Right lobe of liver (tissue), 4 donors: ENCODE measurements around the gene KIF5C.

Source experiments
- CTCF ChIP-seq, 4 donors: fragments of 200-600 bp in 3 of 4; fragments of 450-650 bp in 1 of 4; IDR thresholded peaks; one replicate each; pipeline versions ENCODE4 v1.5.1 to v1.8.0; 2016 to 2022; ENCODE audit warnings: antibody characterized with exemption in 4 of 4, mild to moderate bottlenecking in 2 of 4
- POLR2A ChIP-seq: fragments of 450-650 bp; IDR thresholded peaks from one replicate; pipeline ENCODE4 v1.6.1; 2017; ENCODE audit warnings: antibody characterized with exemption, mild to moderate bottlenecking
- donor health status: DM: no; HTN: no; CAD: no.
- donor health status: DM: no; HTN: no; CAD: no.
- donor health status: DM: no; HTN: yes; CAD: no.

GRCh38 chr2:148899638-148900318 is 24.8 kb downstream of the KIF5C start:
- no peak for TF ChIP-seq CTCF (IDR thresholded peaks at IDR 0.05)
- no peak for TF ChIP-seq POLR2A
